Astrocyte (in vitro differentiated cells and primary cell): Measurements from ENCODE around the gene TERT. TPM values are rescaled to one million over a fixed set of nuclear protein-coding genes. Genes with fewer than 3 reads are reported as not detected.
"Not testable (repeated sequence)": the region's sequence is repeated elsewhere in the genome, so short reads cannot be mapped to it uniquely, and the experiment has no call there.

Experiments
- DNase-seq: peaks from one replicate; pipeline ENCODE4 v3.0.0-alpha.2; 2010; ENCODE audit warnings: low read depth
- FAIRE-seq: peaks from 2 replicates; lab custom pipeline; 2011; peaks lifted over from hg19 to GRCh38; lab: Jason Lieb, UNC
- H2AFZ ChIP-seq: 2 replicates; pipeline ENCODE4 v1.6.0; 2012; ENCODE audit warnings: low read depth, low read length, inconsistent platforms
- H3K27ac ChIP-seq: 2 replicates; pipeline ENCODE4 v1.5.1; 2011; ENCODE audit warnings: low read depth, low read length, inconsistent platforms
- H3K27me3 ChIP-seq: 2 replicates; pipeline ENCODE4 v1.6.0; 2011; ENCODE audit warnings: low read length, inconsistent platforms; ENCODE audit not compliant: insufficient read depth
- H3K36me3 ChIP-seq: 2 replicates; pipeline ENCODE4 v1.5.1; 2011; ENCODE audit warnings: low read length, inconsistent platforms; ENCODE audit not compliant: insufficient read depth
- H3K4me1 ChIP-seq: 2 replicates; pipeline ENCODE4 v1.5.1; 2011; ENCODE audit warnings: low read length, inconsistent platforms; ENCODE audit not compliant: insufficient read depth
- H3K4me2 ChIP-seq: 2 replicates; pipeline ENCODE4 v1.6.0; 2012; ENCODE audit warnings: low read length, inconsistent platforms
- H3K4me3 ChIP-seq: 2 replicates; pipeline ENCODE4 v1.5.1; 2011; ENCODE audit warnings: low read depth, mild to moderate bottlenecking, low read length, inconsistent platforms; ENCODE audit not compliant: insufficient read depth
- H3K79me2 ChIP-seq: 2 replicates; pipeline ENCODE4 v1.6.0; 2012; ENCODE audit warnings: mild to moderate bottlenecking, low read length, inconsistent platforms; ENCODE audit not compliant: insufficient read depth
- H3K9ac ChIP-seq: 2 replicates; pipeline ENCODE4 v1.6.0; 2012; ENCODE audit warnings: mild to moderate bottlenecking, low read length, inconsistent platforms
- H3K9me3 ChIP-seq: 2 replicates; pipeline ENCODE4 v1.5.1; 2012; ENCODE audit warnings: low read depth, mild to moderate bottlenecking, low read length, inconsistent platforms; ENCODE audit not compliant: insufficient read depth
- H4K20me1 ChIP-seq: 2 replicates; pipeline ENCODE4 v1.6.0; 2012; ENCODE audit warnings: low read length, inconsistent platforms; ENCODE audit not compliant: insufficient read depth
- H3K27ac Mint-ChIP-seq: one replicate; pipeline ENCODE4 v1.8.0; 2021; ENCODE audit warnings: mild to moderate bottlenecking, mixed read lengths; ENCODE audit not compliant: unreplicated experiment
- H3K27me3 Mint-ChIP-seq: one replicate; pipeline ENCODE4 v1.8.0; 2021; ENCODE audit warnings: low read depth, mixed read lengths; ENCODE audit not compliant: unreplicated experiment
- H3K36me3 Mint-ChIP-seq: one replicate; pipeline ENCODE4 v1.8.0; 2021; ENCODE audit warnings: low read depth, mixed read lengths; ENCODE audit not compliant: unreplicated experiment
- H3K4me1 Mint-ChIP-seq: one replicate; pipeline ENCODE4 v1.8.0; 2021; ENCODE audit warnings: low read depth, mixed read lengths; ENCODE audit not compliant: unreplicated experiment
- H3K4me3 Mint-ChIP-seq: one replicate; pipeline ENCODE4 v1.8.0; 2021; ENCODE audit warnings: mild to moderate bottlenecking, moderate library complexity, mixed read lengths; ENCODE audit not compliant: unreplicated experiment
- H3K9me3 Mint-ChIP-seq: one replicate; pipeline ENCODE4 v1.8.0; 2021; ENCODE audit warnings: mild to moderate bottlenecking, mixed read lengths; ENCODE audit not compliant: unreplicated experiment
- EZH2 ChIP-seq: IDR thresholded peaks from 2 replicates; pipeline ENCODE4 v1.6.1; 2012; ENCODE audit warnings: mild to moderate bottlenecking, low read length, inconsistent platforms; ENCODE audit not compliant: insufficient read depth
- total RNA-seq: library from RNA; stranded (reverse); gene quantifications from 2 replicates; pipeline ENCODE4 v1.2.1, GENCODE V29; 2021
- TF ChIP-seq, protein P1 (sequence below): IDR thresholded peaks from 2 replicates; pipeline ENCODE4 v1.5.1; 2011; ENCODE audit warnings: low read depth, mild to moderate bottlenecking, inconsistent platforms, low read length, moderate library complexity; ENCODE audit not compliant: insufficient read depth

Gene TERT
- total RNA-seq, 1 donor from 2014 or later = 0.50 TPM

GRCh38 chr5:1283729-1284041, 11.2 kb downstream of the TERT start:
- H3K36me3 ChIP-seq, H3K4me1 ChIP-seq, H3K27me3 Mint-ChIP-seq, H3K27me3 ChIP-seq, H3K79me2 ChIP-seq, H3K27ac ChIP-seq, H3K4me3 Mint-ChIP-seq, H3K9me3 Mint-ChIP-seq, H3K4me2 ChIP-seq, H3K4me3 ChIP-seq, H3K27ac Mint-ChIP-seq, H4K20me1 ChIP-seq, H3K9ac ChIP-seq, H3K36me3 Mint-ChIP-seq, DNase-seq, H3K9me3 ChIP-seq, H3K4me1 Mint-ChIP-seq, FAIRE-seq, H2AFZ ChIP-seq: not testable (repeated sequence)

- not testable (repeated sequence) for H3K27ac ChIP-seq, H3K4me1 Mint-ChIP-seq, H3K9ac ChIP-seq, H3K9me3 Mint-ChIP-seq, H3K4me2 ChIP-seq, H3K4me1 ChIP-seq, FAIRE-seq, H3K27ac Mint-ChIP-seq, H3K4me3 ChIP-seq, H3K9me3 ChIP-seq, DNase-seq, H3K36me3 Mint-ChIP-seq, H3K4me3 Mint-ChIP-seq, H3K36me3 ChIP-seq, H3K27me3 ChIP-seq, H3K79me2 ChIP-seq, H2AFZ ChIP-seq, H4K20me1 ChIP-seq, H3K27me3 Mint-ChIP-seq
Observed at GRCh38 chr5:1282993-1283728, 11.7 kb downstream of the TERT start.

DNA sequence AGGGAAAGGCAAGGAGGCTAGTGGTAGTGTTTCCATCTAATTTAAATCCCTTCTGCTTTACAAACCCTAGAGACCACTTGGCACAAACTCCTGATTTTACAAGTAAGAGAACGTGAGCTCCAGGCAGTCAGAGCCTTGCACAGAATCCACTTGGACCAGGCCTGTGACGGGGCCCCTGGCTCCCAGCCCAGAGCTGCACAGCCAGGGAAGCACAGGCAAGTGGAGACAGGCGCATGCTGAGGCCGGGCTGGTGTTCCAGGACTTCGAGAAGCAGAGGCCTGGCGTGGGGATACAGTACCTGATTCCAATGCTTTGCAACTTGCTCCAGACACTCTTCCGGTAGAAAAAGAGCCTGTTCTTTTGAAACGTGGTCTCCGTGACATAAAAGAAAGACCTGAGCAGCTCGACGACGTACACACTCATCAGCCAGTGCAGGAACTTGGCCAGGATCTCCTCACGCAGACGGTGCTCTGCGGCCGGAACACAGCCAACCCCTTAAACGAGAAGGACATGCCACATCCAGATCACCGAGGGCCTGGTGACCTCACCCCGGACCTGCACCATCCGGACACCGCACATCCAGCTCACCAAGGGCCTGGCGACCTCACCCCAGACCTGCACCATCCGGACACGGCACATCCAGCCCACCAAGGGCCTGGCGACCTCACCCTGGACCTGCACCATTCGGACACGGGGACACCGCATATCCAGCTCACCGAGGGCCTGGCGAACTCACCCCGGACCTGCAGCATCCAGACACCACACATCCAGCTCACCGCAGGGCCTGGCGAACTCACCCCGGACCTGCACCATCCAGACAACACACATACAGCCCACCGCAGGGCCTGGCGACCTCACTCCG, 12.5 kb downstream of the TERT start:
- Histone ChIP-seq H3K9me3 (no peaks in the 10 kb centered on the region), H3K9ac (no peak overlapping the region), H3K4me3 (no peak overlapping the region), H3K36me3 (no peaks in the 10 kb centered on the region), H3K4me2 (no peak overlapping the region), H3K27me3 (no peaks in the 10 kb centered on the region), H3K79me2 (no peaks in the 10 kb centered on the region), H3K27ac (no peak overlapping the region), H2AFZ (no peak overlapping the region), H4K20me1 (no peaks in the 10 kb centered on the region), H3K4me1 (no peaks in the 10 kb centered on the region)
- Mint-ChIP-seq H3K9me3 (no peaks in the 10 kb centered on the region), H3K4me1 (no peaks in the 10 kb centered on the region), H3K4me3 (no peak overlapping the region), H3K36me3 (no peaks in the 10 kb centered on the region), H3K27me3 (peaks cover 9% of the 10 kb centered on the region), H3K27ac (peak overlapping the region; percentile 34)
- TF ChIP-seq, protein P1, sequence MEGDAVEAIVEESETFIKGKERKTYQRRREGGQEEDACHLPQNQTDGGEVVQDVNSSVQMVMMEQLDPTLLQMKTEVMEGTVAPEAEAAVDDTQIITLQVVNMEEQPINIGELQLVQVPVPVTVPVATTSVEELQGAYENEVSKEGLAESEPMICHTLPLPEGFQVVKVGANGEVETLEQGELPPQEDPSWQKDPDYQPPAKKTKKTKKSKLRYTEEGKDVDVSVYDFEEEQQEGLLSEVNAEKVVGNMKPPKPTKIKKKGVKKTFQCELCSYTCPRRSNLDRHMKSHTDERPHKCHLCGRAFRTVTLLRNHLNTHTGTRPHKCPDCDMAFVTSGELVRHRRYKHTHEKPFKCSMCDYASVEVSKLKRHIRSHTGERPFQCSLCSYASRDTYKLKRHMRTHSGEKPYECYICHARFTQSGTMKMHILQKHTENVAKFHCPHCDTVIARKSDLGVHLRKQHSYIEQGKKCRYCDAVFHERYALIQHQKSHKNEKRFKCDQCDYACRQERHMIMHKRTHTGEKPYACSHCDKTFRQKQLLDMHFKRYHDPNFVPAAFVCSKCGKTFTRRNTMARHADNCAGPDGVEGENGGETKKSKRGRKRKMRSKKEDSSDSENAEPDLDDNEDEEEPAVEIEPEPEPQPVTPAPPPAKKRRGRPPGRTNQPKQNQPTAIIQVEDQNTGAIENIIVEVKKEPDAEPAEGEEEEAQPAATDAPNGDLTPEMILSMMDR = no peak
- TF ChIP-seq EZH2 = no peak
- DNase-seq (no peak), FAIRE-seq (no peak)
